HepG2 (cell line): ENCODE data around the gene MRPS18C. TPM values are rescaled to one million over a fixed set of nuclear protein-coding genes. Genes with fewer than 3 reads are reported as not detected.

Experiments
- BCLAF1 ChIP-seq: fragments of 450-650 bp; IDR thresholded peaks from 2 replicates; pipeline ENCODE4 v1.6.1; 2017; ENCODE audit warnings: mild to moderate bottlenecking
- BHLHE40 ChIP-seq: IDR thresholded peaks from 2 replicates; pipeline ENCODE4 v1.6.1; 2011; ENCODE audit warnings: low read length, improper control_type of control experiment
- FOXP1 ChIP-seq, 2 experiments: fragments of 450-650 bp in 1 of 2; IDR thresholded peaks; 2 replicates each; pipeline ENCODE4 v1.6.1; 2017 to 2018; ENCODE audit warnings: antibody characterized with exemption in 1 of 2
- KDM5A ChIP-seq: fragments of 200-600 bp; sonication (generic); IDR thresholded peaks from 2 replicates; pipeline ENCODE4 v1.7.0; 2018; ENCODE audit warnings: antibody characterized with exemption, mild to moderate bottlenecking, low read length, borderline replicate concordance
- SIX1 ChIP-seq: sonication (generic); formaldehyde crosslinking; IDR thresholded peaks from 2 replicates; pipeline ENCODE4 v1.4.0; 2020; ENCODE audit warnings: missing genetic modification reagents, borderline replicate concordance
- SNAI1 ChIP-seq: sonication (generic); formaldehyde crosslinking; IDR thresholded peaks from 2 replicates; pipeline ENCODE4 v1.5.0; 2020; ENCODE audit warnings: mild to moderate bottlenecking, missing genetic modification reagents, borderline replicate concordance
- SP4 ChIP-seq: sonication (generic); formaldehyde crosslinking; IDR thresholded peaks from 2 replicates; pipeline ENCODE4 v1.8.1; 2023; ENCODE audit warnings: mild to moderate bottlenecking, missing genetic modification reagents
- TFDP1 ChIP-seq: IDR thresholded peaks from 2 replicates; pipeline ENCODE4 v1.6.1; 2016; ENCODE audit warnings: missing compliant biosample characterization, missing genetic modification reagents, borderline replicate concordance
- ZBTB33 ChIP-seq: sonication (generic); formaldehyde crosslinking; IDR thresholded peaks from 2 replicates; pipeline ENCODE4 v1.4.0; 2020; ENCODE audit warnings: missing genetic modification reagents
- ZBTB8A ChIP-seq: sonication (generic); formaldehyde crosslinking; IDR thresholded peaks from 2 replicates; pipeline ENCODE4 v1.4.0; 2020; ENCODE audit warnings: mild to moderate bottlenecking, low read depth, missing genetic modification reagents, borderline replicate concordance
- ZNF20 ChIP-seq: sonication (generic); formaldehyde crosslinking; IDR thresholded peaks from 2 replicates; pipeline ENCODE4 v1.4.0; 2020; ENCODE audit warnings: mild to moderate bottlenecking, moderate library complexity, missing genetic modification reagents
- ZNF235 ChIP-seq: sonication (generic); formaldehyde crosslinking; IDR thresholded peaks from 2 replicates; pipeline ENCODE4 v1.8.1; 2023; ENCODE audit warnings: mild to moderate bottlenecking, missing genetic modification reagents, borderline replicate concordance
- ZNF331 ChIP-seq: sonication (generic); formaldehyde crosslinking; IDR thresholded peaks from 2 replicates; pipeline ENCODE4 v1.4.0; 2020; ENCODE audit warnings: missing genetic modification reagents
- polyA plus RNA-seq, 8 experiments: library from polyadenylated mRNA; depleted of rRNA in 3 of 8; stranded (reverse) in 7 of 8; unstranded in 1 of 8; fragments of >200 nt; fragmentation: Illumina TruSeq in 4 of 8; extraction: Trizol in 4 of 8; gene quantifications; 2 replicates each; pipeline versions ENCODE4 v1.2.1 to v1.2.3, GENCODE V29; 2011 to 2016; ENCODE audit warnings: low read depth in 4 of 8, missing spikeins in 1 of 8, mixed read lengths in 1 of 8; ENCODE audit not compliant: insufficient read depth in 1 of 8
- total RNA-seq, 5 experiments: library from RNA; depleted of rRNA; stranded (reverse); fragments of >200 nt; fragmentation: Illumina TruSeq; extraction: Trizol; gene quantifications; 2 replicates each; pipeline ENCODE4 v1.2.3, GENCODE V29; 2016; ENCODE audit warnings: low read depth in 1 of 5
- TF ChIP-seq, protein P1 (sequence below): sonication (generic); formaldehyde crosslinking; IDR thresholded peaks from 2 replicates; pipeline ENCODE4 v1.5.1; 2020; ENCODE audit warnings: missing genetic modification reagents, mild to moderate bottlenecking, borderline replicate concordance
- TF ChIP-seq, protein P2 (sequence below): sonication (generic); formaldehyde crosslinking; IDR thresholded peaks from 2 replicates; pipeline ENCODE4 v1.9.0; 2021; ENCODE audit warnings: missing genetic modification reagents, borderline replicate concordance

The MRPS18C gene
- total and polyA plus RNA-seq, 2 of the 13 experiments (the other 11 are each of a cell fraction or from before 2014, with no cell fraction given), result 45.4 to 124 TPM

GRCh38 chr4:83484500-83485461, 28.9 kb downstream of the MRPS18C start, which contains the start of gene ABRAXAS1 (continued):
- TF ChIP-seq SIX1 (CRISPR knock-in tag), result no peak
- no peak for TF ChIP-seq ZNF20 (CRISPR knock-in tag)
- TF ChIP-seq ZBTB8A (CRISPR knock-in tag), result peak; percentile 64; the same call in 1 of the 2 replicates
- TF ChIP-seq, protein P1, sequence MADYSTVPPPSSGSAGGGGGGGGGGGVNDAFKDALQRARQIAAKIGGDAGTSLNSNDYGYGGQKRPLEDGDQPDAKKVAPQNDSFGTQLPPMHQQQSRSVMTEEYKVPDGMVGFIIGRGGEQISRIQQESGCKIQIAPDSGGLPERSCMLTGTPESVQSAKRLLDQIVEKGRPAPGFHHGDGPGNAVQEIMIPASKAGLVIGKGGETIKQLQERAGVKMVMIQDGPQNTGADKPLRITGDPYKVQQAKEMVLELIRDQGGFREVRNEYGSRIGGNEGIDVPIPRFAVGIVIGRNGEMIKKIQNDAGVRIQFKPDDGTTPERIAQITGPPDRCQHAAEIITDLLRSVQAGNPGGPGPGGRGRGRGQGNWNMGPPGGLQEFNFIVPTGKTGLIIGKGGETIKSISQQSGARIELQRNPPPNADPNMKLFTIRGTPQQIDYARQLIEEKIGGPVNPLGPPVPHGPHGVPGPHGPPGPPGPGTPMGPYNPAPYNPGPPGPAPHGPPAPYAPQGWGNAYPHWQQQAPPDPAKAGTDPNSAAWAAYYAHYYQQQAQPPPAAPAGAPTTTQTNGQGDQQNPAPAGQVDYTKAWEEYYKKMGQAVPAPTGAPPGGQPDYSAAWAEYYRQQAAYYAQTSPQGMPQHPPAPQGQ (CRISPR knock-in tag), result no peak
- TF ChIP-seq BHLHE40, result no peak
- no peak for TF ChIP-seq ZBTB33
- TF ChIP-seq, protein P2, sequence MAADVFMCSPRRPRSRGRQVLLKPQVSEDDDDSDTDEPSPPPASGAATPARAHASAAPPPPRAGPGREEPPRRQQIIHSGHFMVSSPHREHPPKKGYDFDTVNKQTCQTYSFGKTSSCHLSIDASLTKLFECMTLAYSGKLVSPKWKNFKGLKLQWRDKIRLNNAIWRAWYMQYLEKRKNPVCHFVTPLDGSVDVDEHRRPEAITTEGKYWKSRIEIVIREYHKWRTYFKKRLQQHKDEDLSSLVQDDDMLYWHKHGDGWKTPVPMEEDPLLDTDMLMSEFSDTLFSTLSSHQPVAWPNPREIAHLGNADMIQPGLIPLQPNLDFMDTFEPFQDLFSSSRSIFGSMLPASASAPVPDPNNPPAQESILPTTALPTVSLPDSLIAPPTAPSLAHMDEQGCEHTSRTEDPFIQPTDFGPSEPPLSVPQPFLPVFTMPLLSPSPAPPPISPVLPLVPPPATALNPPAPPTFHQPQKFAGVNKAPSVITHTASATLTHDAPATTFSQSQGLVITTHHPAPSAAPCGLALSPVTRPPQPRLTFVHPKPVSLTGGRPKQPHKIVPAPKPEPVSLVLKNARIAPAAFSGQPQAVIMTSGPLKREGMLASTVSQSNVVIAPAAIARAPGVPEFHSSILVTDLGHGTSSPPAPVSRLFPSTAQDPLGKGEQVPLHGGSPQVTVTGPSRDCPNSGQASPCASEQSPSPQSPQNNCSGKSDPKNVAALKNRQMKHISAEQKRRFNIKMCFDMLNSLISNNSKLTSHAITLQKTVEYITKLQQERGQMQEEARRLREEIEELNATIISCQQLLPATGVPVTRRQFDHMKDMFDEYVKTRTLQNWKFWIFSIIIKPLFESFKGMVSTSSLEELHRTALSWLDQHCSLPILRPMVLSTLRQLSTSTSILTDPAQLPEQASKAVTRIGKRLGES (CRISPR knock-in tag), result 0 out of 2 replicates have a peak, but pooled peaks have one; percentile 68
- peak; percentile 79 for TF ChIP-seq TFDP1 (CRISPR knock-in tag)
- TF ChIP-seq SNAI1 (CRISPR knock-in tag), result no peak
- peak; percentile 68 for TF ChIP-seq KDM5A
- TF ChIP-seq ZNF331 (CRISPR knock-in tag), result peak; percentile 49
- no peak for TF ChIP-seq ZNF235 (CRISPR knock-in tag)
- no peak for TF ChIP-seq BCLAF1
- no peak for TF ChIP-seq FOXP1 (IDR thresholded peaks at IDR 0.05)
- no peak for TF ChIP-seq FOXP1 (CRISPR knock-in tag; IDR thresholded peaks at IDR 0.05)
- TF ChIP-seq SP4 (CRISPR knock-in tag), result peak; percentile 87; the same call in 1 of the 2 replicates
